Skeletal muscle cell (primary cell): Measurements from ENCODE around the gene NAA80.
"Not testable (repeated sequence)": the region's sequence is repeated elsewhere in the genome, so short reads cannot be mapped to it uniquely, and the experiment has no call there.

ENCODE experiments used
- DNase-seq: peaks from one replicate; pipeline ENCODE4 v3.0.0-alpha.2; 2010; ENCODE audit warnings: low read depth
- H3K4me3 ChIP-seq: 2 replicates; pipeline ENCODE4 v1.5.1; 2011; ENCODE audit warnings: low read depth, mild to moderate bottlenecking, control low read depth, low read length, moderate library complexity

NAA80 gene

DNA sequence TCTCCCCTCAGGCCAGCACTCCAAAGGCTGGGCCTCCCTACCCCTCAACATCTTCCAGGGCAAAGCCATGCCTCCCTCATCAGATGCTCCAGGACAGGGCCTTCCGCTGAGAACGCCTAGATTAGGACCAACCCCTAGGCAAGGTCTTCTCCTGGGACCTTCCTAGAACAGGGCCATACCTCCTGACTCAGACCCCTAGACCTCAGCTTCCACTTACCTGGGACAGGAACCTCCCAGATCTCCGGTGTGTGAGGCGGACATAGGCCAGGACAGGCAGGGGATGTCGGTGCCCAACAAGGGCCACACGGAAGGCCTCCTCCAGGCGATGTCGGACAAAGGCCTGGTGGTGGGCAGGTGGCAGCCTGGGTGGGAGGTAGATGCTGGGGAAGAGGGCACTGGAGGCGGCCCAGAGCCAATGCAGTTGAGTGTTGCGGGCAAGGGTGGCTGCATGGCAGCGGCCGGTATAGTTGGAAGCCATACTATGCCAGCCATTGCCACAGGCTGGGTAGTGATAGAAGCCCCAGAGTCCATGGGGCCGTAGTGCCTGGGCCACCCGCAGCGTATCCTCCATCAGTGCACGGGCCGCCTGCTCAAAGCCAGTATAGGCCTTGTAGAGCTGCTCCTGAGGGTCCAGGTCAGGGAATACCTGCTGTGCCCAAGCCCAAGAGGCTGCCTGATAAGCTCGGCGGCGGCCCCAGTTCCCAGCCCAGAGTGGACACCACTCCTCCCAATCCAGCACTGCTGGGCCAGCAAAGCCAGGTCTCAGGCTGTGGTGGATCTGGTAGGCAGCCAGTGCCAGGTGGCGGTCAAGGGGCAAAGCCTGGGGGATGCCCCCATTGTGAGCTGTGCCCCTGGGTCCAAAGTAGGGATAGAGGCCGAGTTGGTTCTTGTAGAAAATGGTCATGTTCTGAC, 4.5 kb downstream of the NAA80 start:
- no peak overlapping the region for H3K4me3 ChIP-seq
- no peak for DNase-seq

DNA sequence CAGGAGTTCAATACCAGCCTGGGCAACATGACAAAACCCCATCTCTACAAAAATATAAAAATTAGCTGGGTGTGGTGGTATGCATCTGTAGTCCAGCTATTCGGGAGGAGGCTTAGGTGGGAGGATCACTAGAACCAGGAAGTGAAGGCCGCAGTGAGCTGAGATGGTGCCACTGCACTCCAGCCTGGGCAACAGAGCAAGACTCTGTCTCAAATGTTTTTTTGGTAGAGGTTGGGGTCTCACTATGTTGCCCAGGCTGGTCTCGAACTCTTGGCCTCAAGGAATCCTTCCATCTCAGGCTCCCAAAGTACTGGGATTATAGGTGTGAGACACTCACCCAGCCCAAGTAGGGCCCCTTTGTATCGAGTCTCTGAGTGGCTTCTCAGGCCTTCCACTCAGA, 5.1 kb downstream of the NAA80 start:
- DNase-seq: no peak
- H3K4me3 ChIP-seq: no peak overlapping the region

DNA sequence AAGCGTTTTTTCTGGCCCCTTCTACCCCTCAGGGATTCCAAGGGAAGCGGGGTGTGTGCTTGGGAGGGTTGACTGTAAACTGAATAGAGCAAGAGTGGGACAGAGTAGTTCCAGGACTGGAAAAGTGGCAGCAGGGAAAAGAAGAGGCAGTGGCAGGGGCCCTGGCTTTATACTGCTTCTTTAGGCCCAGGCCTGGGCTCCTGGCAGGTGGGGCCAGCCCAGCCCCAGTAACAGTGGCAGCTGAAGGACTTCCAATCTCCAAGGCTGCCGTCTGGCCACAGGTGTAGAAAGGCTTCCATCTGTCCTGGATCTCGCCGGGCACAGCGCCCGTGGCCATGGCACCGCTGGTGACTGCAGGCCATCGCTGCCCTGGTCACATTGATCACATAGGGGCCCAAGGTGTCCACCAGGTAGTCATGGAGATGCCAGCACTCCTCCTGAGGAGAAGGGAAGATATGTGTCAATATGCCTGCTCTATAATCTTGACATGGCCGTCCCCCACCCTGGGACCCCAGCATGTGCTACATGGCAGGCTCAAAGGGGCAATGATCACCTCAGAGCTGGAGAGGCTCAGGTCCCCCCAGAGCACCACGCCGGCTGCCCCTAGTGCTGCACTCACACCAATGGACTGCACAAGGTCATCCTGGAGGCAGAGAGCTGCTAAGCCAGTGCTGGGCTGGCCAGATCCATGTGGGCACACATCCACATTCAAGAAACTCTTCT, 6.0 kb downstream of the NAA80 start:
- no peak overlapping the region for H3K4me3 ChIP-seq
- DNase-seq: no peak

DNA sequence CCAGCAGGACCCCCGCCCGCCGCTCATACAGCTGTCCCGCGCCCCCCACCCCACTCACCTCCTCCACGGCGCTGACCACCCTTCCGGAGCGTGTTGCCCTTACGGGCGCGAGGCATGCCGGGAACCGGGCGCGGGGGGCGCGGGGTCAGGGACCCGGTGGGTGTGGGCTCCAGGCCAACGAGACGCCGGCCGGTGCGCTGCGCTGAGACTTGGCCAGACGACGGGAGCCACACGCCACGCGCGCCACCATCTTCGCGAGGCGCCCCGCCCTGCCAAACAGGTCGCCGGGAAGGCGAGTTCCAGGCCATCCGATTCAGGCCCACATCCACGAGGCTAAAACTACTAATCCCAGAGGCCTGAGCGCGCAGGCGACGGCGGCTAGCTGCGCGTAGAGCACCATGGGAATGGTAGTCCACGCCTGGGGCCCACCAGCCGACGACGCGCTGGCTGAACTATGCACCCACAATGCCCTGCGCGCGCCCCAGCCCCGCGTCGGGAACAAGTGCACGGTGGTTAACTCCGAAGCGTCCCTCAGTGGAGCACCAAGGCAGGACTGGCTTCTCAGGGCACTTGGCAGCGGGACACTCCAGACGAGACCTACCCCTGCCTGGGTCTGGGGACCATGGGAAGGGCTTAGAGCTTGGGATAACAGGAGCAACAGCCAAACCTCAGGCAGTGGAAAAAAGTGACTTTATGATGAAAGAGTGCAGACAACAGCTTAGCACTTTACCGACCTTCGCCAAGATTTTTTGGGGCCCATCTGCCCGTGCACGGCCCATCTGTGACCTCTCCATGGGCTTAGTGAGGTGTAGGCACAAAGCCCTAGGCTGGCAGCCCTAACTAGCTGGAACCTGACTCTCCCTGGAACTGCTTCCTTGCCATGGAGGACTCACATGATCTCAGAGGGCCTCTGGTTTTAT, 6.8 kb downstream of the NAA80 start, which contains the start of gene IFRD2:
IFRD2 (minus strand) TSS at position 271 of the 920 bp plus-strand sequence; CDS start at position 116, 155 bp downstream.
- peak within 1 kb of the TSS; percentile 92 for H3K4me3 ChIP-seq
- DNase-seq: peak; percentile 91

DNA sequence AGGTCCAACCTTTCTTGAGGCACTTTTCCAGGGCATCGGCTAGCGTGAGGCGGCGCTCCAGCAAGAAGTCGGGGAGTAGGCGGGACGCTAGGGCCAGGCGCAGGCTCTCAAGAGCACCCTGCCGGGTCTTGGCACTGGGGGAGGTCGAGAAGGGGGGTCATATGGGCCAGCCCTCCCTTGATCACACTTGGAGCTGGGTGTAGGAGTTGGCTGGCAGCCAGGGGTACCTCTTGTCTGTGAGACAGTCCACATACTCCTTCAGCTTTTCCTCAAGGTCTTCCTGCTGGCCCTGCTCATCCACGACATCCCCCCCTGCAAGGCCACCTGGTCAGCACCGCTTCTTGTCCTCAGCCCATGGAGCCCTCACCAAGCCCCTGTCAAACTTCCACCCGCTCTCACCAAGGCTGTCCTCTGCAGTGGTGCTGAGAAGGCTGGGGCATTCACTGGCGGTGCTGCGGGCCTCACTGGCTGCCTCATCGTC, 9.0 kb downstream of the NAA80 start:
- H3K4me3 ChIP-seq: no peak overlapping the region
- DNase-seq: no peak

DNA sequence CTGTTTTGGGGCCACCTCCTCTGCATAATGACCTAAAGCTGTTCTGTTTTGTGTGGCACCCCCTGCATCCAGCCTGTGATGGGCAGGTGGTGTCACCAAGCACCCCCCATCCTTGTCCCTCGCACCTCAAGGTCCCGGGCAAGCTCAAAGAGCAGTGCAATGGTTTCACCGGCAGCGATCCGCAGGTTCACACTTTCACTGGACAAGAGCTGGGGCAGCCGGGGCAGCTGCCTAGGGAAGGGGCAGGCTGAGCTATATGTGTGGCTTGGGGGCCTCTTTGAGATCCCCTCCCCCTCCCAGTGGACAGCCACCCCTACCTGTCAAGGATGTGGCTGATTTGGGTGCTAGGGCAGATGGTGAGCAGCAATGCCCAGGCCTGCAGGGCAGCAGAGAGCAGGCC, 10.1 kb downstream of the NAA80 start:
- no peak overlapping the region for H3K4me3 ChIP-seq
- DNase-seq: no peak

DNA sequence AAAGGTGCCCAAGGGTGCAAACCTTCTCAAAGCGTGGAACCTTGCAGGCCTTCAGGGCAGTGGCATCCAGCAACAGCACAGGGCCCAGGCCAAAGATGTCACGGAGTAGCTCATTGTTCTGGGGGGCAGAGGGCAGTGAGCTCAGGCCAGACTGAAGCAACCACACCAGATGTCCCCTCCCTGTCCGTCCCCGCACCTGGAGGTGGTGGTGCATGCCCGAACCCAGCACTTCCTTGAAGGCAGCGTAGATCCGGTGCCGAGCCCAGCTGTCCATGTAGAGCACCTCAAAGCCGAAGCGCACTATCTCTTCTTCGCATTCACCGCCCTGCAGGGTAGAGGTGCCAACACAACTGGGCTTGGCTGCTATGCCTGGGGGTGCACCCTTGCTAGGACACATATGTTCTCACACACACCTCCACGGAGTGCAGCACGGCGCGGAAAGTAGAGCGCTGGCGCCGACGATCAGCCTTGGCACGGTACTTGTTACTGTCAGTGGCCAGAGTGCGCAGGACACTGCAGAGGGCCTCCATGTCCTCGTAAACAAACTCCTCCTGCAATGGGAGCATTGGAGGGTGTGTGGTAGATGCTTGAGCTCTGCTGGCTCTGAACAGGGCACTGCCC, 10.7 kb downstream of the NAA80 start:
- no peak for DNase-seq
- H3K4me3 ChIP-seq: no peak overlapping the region

DNA sequence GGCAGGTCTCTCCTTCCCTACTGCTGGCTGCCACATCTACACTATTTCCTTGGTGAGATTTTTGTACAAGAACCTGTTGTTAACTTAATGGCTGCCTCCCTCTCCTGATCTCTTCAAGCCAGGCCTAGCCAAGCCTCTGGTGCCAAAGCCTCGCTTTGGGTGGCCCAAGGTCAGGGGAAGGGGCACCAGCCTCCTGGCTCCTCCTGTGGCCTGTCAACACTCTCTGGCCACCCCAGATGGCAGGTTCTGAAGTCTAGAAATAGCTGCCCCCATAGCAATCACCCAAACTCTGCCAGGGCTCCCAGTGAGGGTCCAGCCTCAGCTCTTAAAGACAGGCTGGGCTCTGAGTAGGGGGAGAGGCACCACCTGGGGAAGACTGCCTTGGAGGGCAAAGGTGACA, 11.9 kb downstream of the NAA80 start:
- H3K4me3 ChIP-seq: no peak overlapping the region
- DNase-seq: no peak

DNA sequence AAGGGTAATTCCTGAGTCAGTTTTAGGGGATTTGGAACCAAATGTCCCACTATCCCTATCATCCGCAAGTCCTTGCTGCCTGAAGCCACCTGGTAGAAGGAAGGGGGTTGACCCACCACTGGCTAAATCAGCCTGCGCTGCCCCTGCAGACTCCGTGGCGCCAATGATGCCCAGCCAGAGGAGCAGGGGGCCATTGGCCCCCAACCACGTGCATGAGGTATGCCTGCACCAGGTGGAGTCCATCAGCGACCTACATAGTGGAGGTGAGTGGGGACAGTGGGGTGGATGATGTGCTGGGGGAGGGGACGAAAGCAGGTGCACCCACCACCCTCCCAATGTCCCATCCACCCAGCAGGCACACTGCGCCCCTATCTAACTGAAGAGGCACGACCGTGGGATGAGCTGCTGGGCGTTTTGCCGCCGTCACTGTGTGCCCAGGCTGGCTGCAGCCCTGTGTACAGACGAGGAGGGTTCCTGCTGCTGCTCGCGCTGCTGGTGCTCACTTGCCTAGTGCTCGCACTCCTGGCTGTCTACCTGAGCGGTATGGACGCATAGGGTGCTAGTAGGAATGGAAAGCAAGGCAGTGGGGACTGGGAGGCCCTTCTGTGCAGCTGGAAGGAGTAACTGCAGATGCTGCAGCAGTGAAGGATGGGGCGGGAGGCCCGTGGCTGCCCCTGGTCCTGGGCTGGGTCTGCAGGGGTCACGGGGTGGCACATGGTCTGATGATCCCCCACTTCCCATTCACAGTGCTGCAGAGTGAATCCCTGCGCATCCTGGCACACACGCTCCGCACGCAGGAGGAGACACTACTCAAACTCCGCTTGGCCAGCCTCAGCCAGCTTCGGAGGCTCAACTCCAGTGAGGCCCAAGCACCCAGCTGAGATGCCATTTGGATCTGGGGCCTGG, 12.6 kb downstream of the NAA80 start:
- H3K4me3 ChIP-seq: no peak overlapping the region
- no peak for DNase-seq

DNA sequence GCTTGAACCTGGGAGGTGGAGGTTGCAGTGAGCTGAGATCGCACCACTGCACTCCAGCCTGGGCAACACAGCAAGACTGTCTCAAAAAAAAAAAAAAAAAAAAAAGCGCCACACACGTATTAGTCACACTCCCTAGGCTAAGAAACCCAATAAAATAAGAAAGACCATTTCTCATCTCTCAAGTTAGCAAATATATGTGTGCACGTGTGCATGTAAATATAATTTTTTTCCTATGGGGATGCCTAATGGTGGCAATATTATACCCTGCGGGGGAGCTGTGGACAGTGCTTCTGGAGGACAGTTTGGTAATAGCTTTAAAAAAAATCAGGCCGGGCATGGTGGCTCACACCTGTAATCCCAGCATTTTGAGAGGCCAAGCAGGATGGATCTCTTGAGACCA, 15.1 kb downstream of the NAA80 start:
- DNase-seq, H3K4me3 ChIP-seq: not testable (repeated sequence)

DNA sequence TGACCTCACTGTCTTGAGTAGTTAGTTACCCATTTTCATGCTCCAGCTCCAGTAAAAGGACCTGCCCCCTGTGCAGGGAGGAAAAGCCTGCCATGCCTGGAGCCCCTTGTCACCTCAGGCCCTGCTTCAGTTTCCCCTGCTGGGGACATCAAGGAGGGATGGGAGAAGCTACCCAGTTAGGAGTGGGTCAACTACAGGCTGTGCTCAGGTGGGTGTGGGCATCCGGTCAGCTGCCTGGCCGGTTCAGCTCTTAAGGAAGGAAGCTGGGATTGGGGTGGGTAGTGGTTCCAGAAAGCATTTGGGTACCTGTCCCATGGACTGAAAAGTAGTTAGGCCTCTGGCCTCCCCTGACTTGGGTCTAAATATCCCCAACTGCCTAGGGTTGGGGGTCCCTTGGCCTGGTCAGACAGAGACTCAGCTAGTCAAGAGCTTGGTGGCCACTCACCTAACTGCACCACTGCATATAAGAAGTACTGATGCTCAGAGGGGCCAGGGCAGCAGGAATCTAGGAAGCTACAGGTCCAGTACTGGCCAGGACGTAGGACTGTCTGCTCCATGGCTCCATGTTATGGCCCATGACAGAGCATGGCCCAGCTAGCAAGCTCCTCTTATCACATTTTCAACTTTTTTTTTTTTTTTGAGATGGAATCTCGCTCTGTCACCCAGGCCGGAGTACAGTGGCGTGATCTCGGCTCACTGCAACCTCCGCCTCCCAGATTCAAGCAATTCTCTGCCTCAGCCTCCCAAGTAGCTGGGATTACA, 19.8 kb downstream of the NAA80 start:
- no peak for DNase-seq
- H3K4me3 ChIP-seq: no peak overlapping the region

DNA sequence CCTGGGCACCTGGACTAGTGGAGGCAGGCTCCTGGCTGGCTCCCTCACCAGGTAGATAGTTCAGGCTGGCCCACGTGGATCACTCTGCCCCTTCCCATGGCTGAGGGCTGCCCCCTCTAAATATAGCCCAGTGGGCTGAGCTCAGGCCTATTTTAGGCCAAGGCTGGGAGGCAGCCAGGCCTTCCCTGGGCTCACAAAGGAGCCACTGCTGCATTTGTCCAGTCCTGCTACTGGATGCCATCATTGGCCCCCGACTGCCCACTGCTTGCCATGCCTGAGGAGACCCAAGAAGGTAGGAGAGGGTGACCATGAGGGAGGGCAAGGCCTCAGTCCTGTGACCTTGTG, 20.4 kb downstream of the NAA80 start, which contains the start of gene LSMEM2:
LSMEM2 (plus strand) TSS at position 208 of the 345 bp plus-strand sequence; CDS start at position 235, 27 bp downstream.
- DNase-seq: no peak
- no peak within 1 kb of the TSS for H3K4me3 ChIP-seq

DNA sequence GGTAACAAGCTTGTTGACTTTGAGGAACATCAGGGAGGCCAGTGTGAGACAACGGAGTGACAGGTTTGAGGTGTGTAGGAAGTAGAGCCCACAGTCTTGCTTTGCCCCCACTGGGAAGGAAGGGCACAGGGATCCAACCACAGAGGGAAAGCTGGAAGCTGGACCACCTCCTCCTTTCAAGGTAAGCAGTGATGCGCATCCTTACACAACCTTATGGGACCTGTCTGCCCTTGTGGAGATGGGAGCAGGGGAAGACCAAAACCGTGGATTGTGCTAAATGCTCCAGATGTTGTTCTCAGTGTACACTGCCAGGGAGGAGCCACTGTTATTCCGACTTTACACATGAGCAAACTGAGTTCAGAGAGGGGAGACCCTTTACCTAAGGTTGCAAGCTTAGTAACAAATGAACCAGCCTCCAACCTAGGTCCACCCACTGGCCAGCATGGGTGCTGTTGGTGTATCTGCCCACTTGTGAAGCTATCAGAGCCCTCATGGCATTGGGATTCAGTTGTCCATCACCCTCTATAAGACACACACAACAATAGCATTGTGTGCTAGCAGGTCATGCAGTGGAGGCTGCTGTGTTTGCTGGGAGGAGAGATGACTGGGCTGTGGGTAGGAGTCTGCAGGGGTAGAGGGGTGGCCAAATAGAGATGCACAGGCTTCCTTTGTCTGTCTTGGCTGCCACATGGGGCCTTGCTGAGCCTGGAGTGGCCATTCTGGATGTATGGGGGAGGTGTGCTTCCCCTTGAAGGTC, 20.9 kb downstream of the NAA80 start:
- no peak for DNase-seq
- H3K4me3 ChIP-seq: no peak overlapping the region

DNA sequence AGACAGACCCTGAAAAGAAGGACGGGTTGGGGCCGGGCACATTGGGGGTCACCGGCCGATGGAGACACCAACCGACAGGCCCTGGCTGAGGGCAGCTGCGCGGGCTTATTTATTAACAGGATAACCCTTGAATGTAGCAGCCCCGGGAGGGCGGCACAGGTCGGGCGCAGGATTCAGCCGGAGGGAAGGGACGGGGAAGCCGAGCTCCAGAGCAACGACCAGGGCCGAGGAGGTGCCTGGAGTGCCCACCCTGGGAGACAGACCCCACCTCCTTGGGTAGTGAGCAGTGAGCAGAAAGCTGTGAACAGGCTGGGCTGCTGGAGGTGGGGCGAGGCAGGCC, 22.5 kb downstream of the NAA80 start:
- DNase-seq: no peak
- H3K4me3 ChIP-seq: no peak overlapping the region

DNA sequence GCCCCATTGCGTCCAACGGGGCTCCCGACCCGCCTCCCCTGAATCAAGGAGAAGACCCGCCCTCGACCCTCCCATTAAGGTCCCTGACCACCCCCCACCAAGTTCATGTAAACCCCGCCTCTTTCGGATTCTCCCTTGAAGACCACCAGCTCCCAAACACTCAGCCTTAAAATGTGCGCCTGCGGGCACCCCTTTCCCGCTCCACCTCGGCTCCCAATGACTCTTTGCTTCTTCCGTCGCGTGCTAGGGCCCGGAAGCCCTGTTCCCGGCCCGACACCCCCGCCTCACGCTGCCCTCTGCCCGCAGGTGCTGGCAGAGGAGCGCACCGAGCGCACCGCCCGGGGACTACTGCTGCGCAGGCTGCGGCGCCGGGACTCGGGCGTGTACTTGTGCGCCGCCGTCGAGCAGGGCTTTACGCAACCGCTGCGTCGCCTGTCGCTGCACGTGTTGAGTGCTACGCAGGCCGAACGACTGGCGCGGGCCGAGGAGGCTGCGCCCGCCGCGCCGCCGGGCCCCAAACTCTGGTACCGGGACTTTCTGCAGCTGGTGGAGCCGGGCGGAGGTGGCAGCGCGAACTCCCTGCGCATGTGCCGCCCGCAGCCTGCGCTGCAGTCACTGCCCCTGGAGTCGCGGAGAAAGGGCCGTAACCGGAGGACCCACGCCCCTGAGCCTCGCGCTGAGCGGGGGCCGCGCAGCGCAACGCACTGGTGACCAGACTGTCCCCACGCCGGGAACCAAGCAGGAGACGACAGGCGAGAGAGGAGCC, 23.0 kb downstream of the NAA80 start:
- DNase-seq: no peak
- no peak overlapping the region for H3K4me3 ChIP-seq
